GM12874 (cell line): ENCODE results near the gene CYP4F2.

Experiments used
- CTCF ChIP-seq: IDR thresholded peaks from 2 replicates; pipeline ENCODE4 v1.5.1; 2011; ENCODE audit warnings: low read depth, mild to moderate bottlenecking, control low read depth, low read length, moderate library complexity; ENCODE audit not compliant: insufficient read depth

Gene CYP4F2

GRCh38 chr19:15934332-15935078 lies 36.6 kb upstream of the CYP4F2 start, which contains the start of gene CYP4F11:
Gene CYP4F11 (minus strand): TSS chr19:15934529. CDS start chr19:15934408, 121 bp downstream.
- TF ChIP-seq CTCF: no peak

GRCh38 chr19:15928321-15928720 lies 30.4 kb upstream of the CYP4F2 start:
- no peak for TF ChIP-seq CTCF

- no peak for TF ChIP-seq CTCF
Observed at GRCh38 chr19:15926484-15926883, 28.6 kb upstream of the CYP4F2 start.

GRCh38 chr19:15923702-15924101 lies 25.8 kb upstream of the CYP4F2 start:
- TF ChIP-seq CTCF: no peak

- TF ChIP-seq CTCF: no peak
Observed at GRCh38 chr19:15922021-15922420, 24.1 kb upstream of the CYP4F2 start.

GRCh38 chr19:15919243-15919642 lies 21.4 kb upstream of the CYP4F2 start:
- no peak for TF ChIP-seq CTCF

- no peak for TF ChIP-seq CTCF
Observed at GRCh38 chr19:15915109-15915508, 17.2 kb upstream of the CYP4F2 start.

- no peak for TF ChIP-seq CTCF
Observed at GRCh38 chr19:15913830-15914229, 16.0 kb upstream of the CYP4F2 start.
